Measurements from ENCODE around the gene CDC7.

CDC7 gene

DNA sequence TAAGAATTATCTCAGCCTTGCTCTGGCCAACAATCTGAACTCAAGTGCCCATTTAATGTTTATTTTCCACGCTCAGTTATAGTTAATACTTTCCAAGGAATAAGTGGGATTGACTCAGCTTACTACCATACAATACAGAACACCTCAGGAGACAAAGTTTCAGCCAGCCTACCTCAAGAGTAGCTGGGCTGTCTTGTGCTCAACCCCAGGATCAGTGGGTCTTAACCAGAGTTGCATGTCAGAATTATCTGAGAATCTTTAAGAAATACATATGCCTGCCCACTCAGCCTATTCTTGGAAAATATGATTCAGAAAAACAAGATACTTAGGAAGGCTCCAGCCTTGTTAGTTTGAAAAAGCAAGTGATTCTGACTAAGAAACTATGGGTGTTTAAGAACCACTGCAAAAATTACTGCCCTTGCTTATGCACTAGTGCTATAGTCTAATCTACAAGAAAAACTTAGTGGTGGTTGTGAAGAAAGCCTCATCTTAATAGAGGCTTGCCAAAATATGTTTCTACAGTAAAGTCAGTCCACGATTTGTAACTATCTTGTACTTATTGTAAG is 20.4 kb downstream of the CDC7 start:
- DNase-seq (ENCODE audit: extremely low read depth, low read depth): no peak
- TF ChIP-seq, protein P1, sequence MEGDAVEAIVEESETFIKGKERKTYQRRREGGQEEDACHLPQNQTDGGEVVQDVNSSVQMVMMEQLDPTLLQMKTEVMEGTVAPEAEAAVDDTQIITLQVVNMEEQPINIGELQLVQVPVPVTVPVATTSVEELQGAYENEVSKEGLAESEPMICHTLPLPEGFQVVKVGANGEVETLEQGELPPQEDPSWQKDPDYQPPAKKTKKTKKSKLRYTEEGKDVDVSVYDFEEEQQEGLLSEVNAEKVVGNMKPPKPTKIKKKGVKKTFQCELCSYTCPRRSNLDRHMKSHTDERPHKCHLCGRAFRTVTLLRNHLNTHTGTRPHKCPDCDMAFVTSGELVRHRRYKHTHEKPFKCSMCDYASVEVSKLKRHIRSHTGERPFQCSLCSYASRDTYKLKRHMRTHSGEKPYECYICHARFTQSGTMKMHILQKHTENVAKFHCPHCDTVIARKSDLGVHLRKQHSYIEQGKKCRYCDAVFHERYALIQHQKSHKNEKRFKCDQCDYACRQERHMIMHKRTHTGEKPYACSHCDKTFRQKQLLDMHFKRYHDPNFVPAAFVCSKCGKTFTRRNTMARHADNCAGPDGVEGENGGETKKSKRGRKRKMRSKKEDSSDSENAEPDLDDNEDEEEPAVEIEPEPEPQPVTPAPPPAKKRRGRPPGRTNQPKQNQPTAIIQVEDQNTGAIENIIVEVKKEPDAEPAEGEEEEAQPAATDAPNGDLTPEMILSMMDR (IDR thresholded peaks at IDR 0.05; ENCODE audit: low read depth, low read length, missing control alignments): no peak
- no peak overlapping the region for H3K4me3 ChIP-seq (replicated peaks; ENCODE audit: low read depth, low read length)

DNA sequence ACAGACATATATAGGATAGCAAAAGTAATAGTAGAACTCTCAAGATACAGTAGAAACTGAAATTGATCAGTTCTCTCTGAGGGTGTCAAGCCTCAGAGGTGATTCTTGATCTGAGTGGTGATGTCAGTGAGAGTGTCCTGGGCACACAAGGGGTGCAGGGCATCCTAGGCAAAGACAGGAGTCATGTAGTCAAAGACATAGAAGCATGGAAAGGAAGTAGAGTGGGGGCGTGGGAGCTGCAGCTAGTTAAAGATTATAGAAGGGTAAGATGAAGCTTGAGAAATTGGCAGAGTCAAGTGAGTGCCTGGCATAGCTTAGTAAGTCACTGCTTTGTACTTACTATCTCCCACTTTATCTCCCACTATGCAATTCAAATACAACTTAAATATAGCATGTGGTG is 22.8 kb downstream of the CDC7 start:
- DNase-seq (ENCODE audit: extremely low read depth, low read depth): no peak
- TF ChIP-seq, protein P1 (IDR thresholded peaks at IDR 0.05; ENCODE audit: low read depth, low read length, missing control alignments): no peak
- H3K4me3 ChIP-seq (replicated peaks; ENCODE audit: low read depth, low read length): no peak overlapping the region

DNA sequence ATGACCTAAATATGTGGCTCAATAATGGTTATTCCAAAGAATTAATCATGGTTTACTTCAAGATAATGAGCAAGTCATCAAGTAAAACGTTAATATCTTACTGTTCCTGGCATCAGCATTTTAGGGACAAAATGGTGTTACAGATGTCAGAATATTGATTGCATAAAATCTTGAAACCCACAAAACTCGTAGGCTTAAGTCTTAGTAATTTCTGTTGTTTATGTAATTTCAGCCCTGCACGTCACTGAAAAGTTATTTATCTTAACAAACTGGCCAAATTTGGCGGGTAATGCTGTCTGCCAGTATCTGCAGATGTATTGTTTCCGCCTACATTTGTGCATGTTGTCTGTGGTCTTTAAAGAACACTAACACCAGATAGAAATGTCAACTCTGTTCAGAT is 25.8 kb downstream of the CDC7 start:
- H3K4me3 ChIP-seq (replicated peaks; ENCODE audit: low read depth, low read length): no peak overlapping the region
- DNase-seq (ENCODE audit: extremely low read depth, low read depth): peak; percentile 30
- TF ChIP-seq, protein P1 (IDR thresholded peaks at IDR 0.05; ENCODE audit: low read depth, low read length, missing control alignments): no peak

DNA sequence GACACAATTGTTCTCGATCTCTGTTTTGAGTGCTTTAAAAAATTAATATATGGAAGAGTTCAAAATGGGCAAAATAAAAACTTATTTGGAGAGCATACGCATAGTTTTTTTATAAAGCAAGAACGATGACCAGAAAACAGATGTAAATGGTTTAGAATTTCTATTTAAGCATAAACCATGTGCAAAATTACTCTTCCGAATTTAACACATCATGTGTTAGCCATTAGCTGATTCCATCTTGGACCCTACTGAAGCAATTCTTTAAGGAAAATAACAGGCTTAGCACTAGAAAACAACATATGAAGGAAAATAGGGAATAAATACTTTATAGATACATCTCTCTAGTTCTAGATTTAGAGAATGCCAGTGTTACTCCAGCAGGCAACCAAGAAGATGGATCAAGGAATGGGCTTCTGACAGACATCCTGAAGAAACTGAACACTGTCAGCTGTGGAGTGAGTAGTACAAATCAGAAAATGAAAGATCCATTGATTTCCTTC is 26.7 kb downstream of the CDC7 start:
- H3K4me3 ChIP-seq (replicated peaks; ENCODE audit: low read depth, low read length): no peak overlapping the region
- DNase-seq (ENCODE audit: extremely low read depth, low read depth): no peak
- TF ChIP-seq, protein P1 (IDR thresholded peaks at IDR 0.05; ENCODE audit: low read depth, low read length, missing control alignments): no peak

GRCh38 chr1:91527781-91528180 is 27.1 kb downstream of the CDC7 start:
- H3K4me3 ChIP-seq (replicated peaks; ENCODE audit: low read depth, low read length): no peak overlapping the region
- DNase-seq (ENCODE audit: extremely low read depth, low read depth): peak; percentile 21
- TF ChIP-seq, protein P1 (IDR thresholded peaks at IDR 0.05; ENCODE audit: low read depth, low read length, missing control alignments): no peak

- DNase-seq (ENCODE audit: extremely low read depth, low read depth): peak; percentile 47
- TF ChIP-seq, protein P1 (IDR thresholded peaks at IDR 0.05; ENCODE audit: low read depth, low read length, missing control alignments): peak; percentile 55
- no peak overlapping the region for H3K4me3 ChIP-seq (replicated peaks; ENCODE audit: low read depth, low read length)
These were observed 29.2 kb downstream of the CDC7 start for GRCh38 chr1:91529856-91530255.

Data from HFF-Myc (cell line).